SK-N-SH (cell line): ENCODE results near the gene DGCR2. TPM values are rescaled to one million over a fixed set of nuclear protein-coding genes. Genes with fewer than 3 reads are reported as not detected.

Experiments
- CTCF ChIA-PET: fragments of 300-600, 350-600 bp; formaldehyde crosslinking; extraction: SDS; loops from one replicate; lab custom pipeline; 2021; lab: Yijun Ruan, JAX
- POLR2A ChIA-PET: fragments of 350-600 bp; sonication (Branson Sonifier 250); formaldehyde crosslinking; extraction: SDS; loops from one replicate; lab custom pipeline; 2020; ENCODE audit warnings: antibody characterized with exemption, inconsistent platforms; lab: Yijun Ruan, JAX
- DNase-seq: peaks from one replicate; pipeline ENCODE4 v3.0.0; 2012
- H2AFZ ChIP-seq: fragments of 200-600 bp; sonication (generic); 2 replicates; pipeline ENCODE4 v1.8.1; 2016; ENCODE audit warnings: antibody characterized with exemption, mild to moderate bottlenecking, low read depth
- H3F3A ChIP-seq: fragments of 200-600 bp; sonication (generic); replicated peaks from 2 replicates; pipeline ENCODE3; 2016; ENCODE audit warnings: antibody characterized with exemption, mild to moderate bottlenecking; ENCODE audit not compliant: insufficient read depth
- H3K27ac ChIP-seq, 2 experiments: fragments of 200-500 bp in 1 of 2; fragments of 200-600 bp in 1 of 2; sonication (Bioruptor generic) in 1 of 2; sonication (generic), shearing (Covaris generic) in 1 of 2; 2 replicates each; pipeline versions ENCODE4 v1.5.1 to v1.6.1; 2014 to 2016; ENCODE audit warnings: low read depth in 2 of 2, inconsistent platforms in 1 of 2, low read length in 1 of 2, mild to moderate bottlenecking in 1 of 2, mixed read lengths in 1 of 2
- H3K27me3 ChIP-seq: fragments of 200-600 bp; sonication (generic), shearing (Covaris generic); 2 replicates; pipeline ENCODE4 v1.6.1; 2016; ENCODE audit warnings: mixed run types; ENCODE audit not compliant: insufficient read depth
- H3K36me3 ChIP-seq, 2 experiments: fragments of 200-500 bp in 1 of 2; fragments of 200-600 bp in 1 of 2; sonication (Bioruptor generic) in 1 of 2; sonication (generic) in 1 of 2; replicated peaks in 1 of 2; 2 replicates each; pipeline versions ENCODE3 to v1.5.1; 2014 to 2016; ENCODE audit warnings: low read length in 1 of 2, mild to moderate bottlenecking in 1 of 2; ENCODE audit not compliant: insufficient read depth in 2 of 2, control insufficient read depth in 1 of 2
- H3K4me1 ChIP-seq, 2 experiments: fragments of 200-500 bp in 1 of 2; fragments of 200-600 bp in 1 of 2; sonication (Bioruptor generic) in 1 of 2; sonication (generic), shearing (Covaris generic) in 1 of 2; 2 replicates each; pipeline versions ENCODE4 v1.5.1 to v1.6.1; 2014 to 2016; ENCODE audit warnings: low read depth in 1 of 2, low read length in 1 of 2, mixed run types in 1 of 2; ENCODE audit not compliant: insufficient read depth in 2 of 2, control insufficient read depth in 1 of 2
- H3K4me2 ChIP-seq: fragments of 200-600 bp; sonication (generic), shearing (Covaris generic); 2 replicates; pipeline ENCODE4 v1.6.1; 2017; ENCODE audit warnings: mixed run types
- H3K4me3 ChIP-seq, 2 experiments: fragments of 200-500 bp in 1 of 2; fragments of 200-600 bp in 1 of 2; sonication (Bioruptor generic) in 1 of 2; sonication (generic), shearing (Covaris generic) in 1 of 2; 2 replicates each; pipeline versions ENCODE4 v1.5.1 to v1.8.1; 2014 to 2016; ENCODE audit warnings: low read depth in 2 of 2, inconsistent platforms in 1 of 2, low read length in 1 of 2, mild to moderate bottlenecking in 1 of 2, mixed read lengths in 1 of 2, moderate library complexity in 1 of 2
- H3K79me2 ChIP-seq: fragments of 200-600 bp; sonication (generic); 2 replicates; pipeline ENCODE4 v1.8.1; 2017; ENCODE audit warnings: mild to moderate bottlenecking; ENCODE audit not compliant: insufficient read depth
- H3K9ac ChIP-seq: fragments of 200-600 bp; sonication (generic); 2 replicates; pipeline ENCODE4 v1.6.1; 2017; ENCODE audit warnings: mixed run types
- H3K9me2 ChIP-seq: fragments of 200-600 bp; sonication (generic); 2 replicates; pipeline ENCODE4 v1.6.1; 2017; ENCODE audit warnings: mixed run types
- H3K9me3 ChIP-seq: fragments of 200-600 bp; sonication (generic); 2 replicates; pipeline ENCODE4 v1.6.1; 2017; ENCODE audit warnings: mixed run types, mild to moderate bottlenecking, moderate library complexity
- H4K20me1 ChIP-seq: fragments of 200-600 bp; sonication (generic); 2 replicates; pipeline ENCODE4 v1.6.1; 2017; ENCODE audit warnings: mild to moderate bottlenecking, mixed run types; ENCODE audit not compliant: insufficient read depth
- EP300 ChIP-seq, 2 experiments: IDR thresholded peaks; 2 replicates each; pipeline versions ENCODE4 v1.4.0 to v1.6.1; 2012; ENCODE audit warnings: borderline replicate concordance in 1 of 2, low read depth in 1 of 2, low read length in 1 of 2
- FOXM1 ChIP-seq: IDR thresholded peaks from 2 replicates; pipeline ENCODE4 v1.4.0; 2012; ENCODE audit warnings: low read depth, mild to moderate bottlenecking
- MEF2A ChIP-seq: IDR thresholded peaks from 2 replicates; pipeline ENCODE4 v1.4.0; 2012; ENCODE audit warnings: low read depth, borderline replicate concordance
- MXI1 ChIP-seq: IDR thresholded peaks from 2 replicates; pipeline ENCODE4 v1.6.1; 2012; ENCODE audit warnings: mild to moderate bottlenecking, low read depth, low read length, improper control_type of control experiment
- POLR2AphosphoS5 ChIP-seq: IDR thresholded peaks from 2 replicates; pipeline ENCODE4 v1.6.1; 2012; ENCODE audit warnings: low read depth, low read length
- RCOR1 ChIP-seq: fragments of 150-350 bp; IDR thresholded peaks from 2 replicates; pipeline ENCODE4 v1.6.1; 2017; ENCODE audit warnings: antibody characterized with exemption, low read length
- WGBS: methylation state at CpG from one replicate; pipeline ENCODE4 v1.1.6; 2017; ENCODE audit warnings: low lambda C conversion rate; 5-methylcytosine and 5-hydroxymethylcytosine counted together
- polyA plus RNA-seq, 3 experiments: library from polyadenylated mRNA; depleted of rRNA; stranded (reverse); fragments of >200 nt; gene quantifications; 2 replicates each; pipeline ENCODE4 v1.2.3, GENCODE V29; 2012
- TF ChIP-seq, protein P1 (sequence below): IDR thresholded peaks from 2 replicates; pipeline ENCODE4 v1.6.1; 2012; ENCODE audit warnings: mild to moderate bottlenecking, low read depth, low read length, moderate library complexity
- TF ChIP-seq, protein P2 (sequence below): fragments of 200-600 bp; sonication (generic); IDR thresholded peaks from 2 replicates; pipeline ENCODE4 v1.6.1; 2017; ENCODE audit warnings: antibody characterized with exemption, mild to moderate bottlenecking, moderate library complexity

Gene DGCR2
- polyA plus RNA-seq, 1 of the 3 experiments (the other 2 are of a cell fraction), result 30.4 TPM

DNA sequence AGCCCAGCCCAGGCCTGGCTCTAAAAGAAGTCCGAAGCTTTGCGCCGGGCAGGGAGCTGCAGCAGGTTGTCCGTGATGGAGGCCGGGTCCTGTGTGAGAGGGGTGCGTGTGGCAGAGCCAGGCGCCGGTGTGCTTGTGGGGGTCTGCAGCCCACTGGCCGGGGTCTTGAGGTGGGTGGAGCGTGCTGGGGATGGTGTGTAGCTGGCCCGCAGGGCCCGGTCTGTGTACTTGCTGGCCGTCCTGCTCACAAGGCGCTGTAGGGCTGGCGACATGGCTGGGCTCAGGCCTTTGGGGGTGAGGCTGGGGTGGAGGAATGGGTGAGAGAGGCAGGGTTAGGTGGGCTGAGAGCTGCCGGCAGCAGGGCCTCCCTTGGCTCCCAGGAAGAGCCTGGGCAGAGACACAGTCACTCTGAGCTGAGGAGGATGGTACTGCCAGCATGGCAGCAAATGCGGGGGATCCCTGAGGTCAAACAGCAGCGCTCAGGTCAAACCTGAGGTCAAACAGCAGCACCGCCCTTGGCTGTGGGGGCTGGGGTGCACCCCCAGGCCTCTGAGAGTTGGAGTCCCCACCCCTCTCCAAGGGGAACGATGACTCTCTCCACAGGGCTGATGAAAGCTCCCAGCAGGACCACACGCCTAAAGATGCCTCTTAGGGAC is 12.1 kb upstream of the DGCR2 start:
- Histone ChIP-seq H3K27ac (no peak overlapping the region), H3K4me2 (no peak overlapping the region), H3K9me3 (no peaks in the 10 kb centered on the region), H3K79me2 (no peaks in the 10 kb centered on the region), H3K36me3 (peaks cover 9 to 55% of the 10 kb centered on the region in 2 experiments), H3K4me1 (no peaks in the 10 kb centered on the region), H3K27me3 (no peaks in the 10 kb centered on the region), H3K9ac (no peak overlapping the region), H4K20me1 (no peaks in the 10 kb centered on the region), H2AFZ (no peak overlapping the region), H3F3A (no peaks in the 10 kb centered on the region), H3K9me2 (no peaks in the 10 kb centered on the region), H3K4me3 (no peak overlapping the region)
- ChIA-PET CTCF (interaction anchor here (0.9 kb wide), 1 partner anchor 11 kb away, joined by 3 read pairs; no protein-coding TSS in a partner anchor), POLR2A (no interaction called here)
- 95% methylated on average over 13 of the region's 21 CpGs for WGBS
- no peak for TF ChIP-seq MXI1
- TF ChIP-seq, protein P1, sequence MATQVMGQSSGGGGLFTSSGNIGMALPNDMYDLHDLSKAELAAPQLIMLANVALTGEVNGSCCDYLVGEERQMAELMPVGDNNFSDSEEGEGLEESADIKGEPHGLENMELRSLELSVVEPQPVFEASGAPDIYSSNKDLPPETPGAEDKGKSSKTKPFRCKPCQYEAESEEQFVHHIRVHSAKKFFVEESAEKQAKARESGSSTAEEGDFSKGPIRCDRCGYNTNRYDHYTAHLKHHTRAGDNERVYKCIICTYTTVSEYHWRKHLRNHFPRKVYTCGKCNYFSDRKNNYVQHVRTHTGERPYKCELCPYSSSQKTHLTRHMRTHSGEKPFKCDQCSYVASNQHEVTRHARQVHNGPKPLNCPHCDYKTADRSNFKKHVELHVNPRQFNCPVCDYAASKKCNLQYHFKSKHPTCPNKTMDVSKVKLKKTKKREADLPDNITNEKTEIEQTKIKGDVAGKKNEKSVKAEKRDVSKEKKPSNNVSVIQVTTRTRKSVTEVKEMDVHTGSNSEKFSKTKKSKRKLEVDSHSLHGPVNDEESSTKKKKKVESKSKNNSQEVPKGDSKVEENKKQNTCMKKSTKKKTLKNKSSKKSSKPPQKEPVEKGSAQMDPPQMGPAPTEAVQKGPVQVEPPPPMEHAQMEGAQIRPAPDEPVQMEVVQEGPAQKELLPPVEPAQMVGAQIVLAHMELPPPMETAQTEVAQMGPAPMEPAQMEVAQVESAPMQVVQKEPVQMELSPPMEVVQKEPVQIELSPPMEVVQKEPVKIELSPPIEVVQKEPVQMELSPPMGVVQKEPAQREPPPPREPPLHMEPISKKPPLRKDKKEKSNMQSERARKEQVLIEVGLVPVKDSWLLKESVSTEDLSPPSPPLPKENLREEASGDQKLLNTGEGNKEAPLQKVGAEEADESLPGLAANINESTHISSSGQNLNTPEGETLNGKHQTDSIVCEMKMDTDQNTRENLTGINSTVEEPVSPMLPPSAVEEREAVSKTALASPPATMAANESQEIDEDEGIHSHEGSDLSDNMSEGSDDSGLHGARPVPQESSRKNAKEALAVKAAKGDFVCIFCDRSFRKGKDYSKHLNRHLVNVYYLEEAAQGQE, result no peak
- no peak for DNase-seq

DNA sequence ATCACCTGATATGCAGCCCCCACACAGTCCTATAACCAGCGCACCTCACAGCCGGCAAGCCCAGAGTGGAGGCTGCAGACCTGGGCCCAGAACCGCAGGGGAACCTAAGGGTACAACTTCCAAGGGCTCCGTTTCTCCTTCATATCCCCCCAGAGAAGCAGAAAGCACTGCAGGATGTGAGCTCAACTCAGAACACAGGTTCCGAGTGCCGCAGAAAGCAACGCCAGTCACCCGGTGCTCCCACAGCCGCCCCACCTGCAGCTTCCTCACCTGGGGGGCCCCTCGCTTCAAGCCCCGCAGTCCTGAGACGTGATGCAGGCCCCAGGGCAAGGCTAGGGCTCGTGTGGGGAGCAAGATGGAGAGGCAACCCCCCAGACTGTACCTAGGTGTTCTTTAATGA is 11.3 kb upstream of the DGCR2 start:
- H3K27me3 ChIP-seq, result no peaks in the 10 kb centered on the region
- no peaks in the 10 kb centered on the region for H3K79me2 ChIP-seq
- no peak overlapping the region for H3K9ac ChIP-seq
- DNase-seq, result no peak
- no peaks in the 10 kb centered on the region for H4K20me1 ChIP-seq
- H3K4me3 ChIP-seq, result no peak overlapping the region
- TF ChIP-seq MEF2A (no peak), RCOR1 (no peak), MXI1 (no peak), EP300 (IDR thresholded peaks at IDR 0.05; ENCODE audit: borderline replicate concordance in 1 of 2, low read depth in 1 of 2, low read length in 1 of 2) (no peak), FOXM1 (no peak), POLR2AphosphoS5 (no peak)
- TF ChIP-seq, protein P2, sequence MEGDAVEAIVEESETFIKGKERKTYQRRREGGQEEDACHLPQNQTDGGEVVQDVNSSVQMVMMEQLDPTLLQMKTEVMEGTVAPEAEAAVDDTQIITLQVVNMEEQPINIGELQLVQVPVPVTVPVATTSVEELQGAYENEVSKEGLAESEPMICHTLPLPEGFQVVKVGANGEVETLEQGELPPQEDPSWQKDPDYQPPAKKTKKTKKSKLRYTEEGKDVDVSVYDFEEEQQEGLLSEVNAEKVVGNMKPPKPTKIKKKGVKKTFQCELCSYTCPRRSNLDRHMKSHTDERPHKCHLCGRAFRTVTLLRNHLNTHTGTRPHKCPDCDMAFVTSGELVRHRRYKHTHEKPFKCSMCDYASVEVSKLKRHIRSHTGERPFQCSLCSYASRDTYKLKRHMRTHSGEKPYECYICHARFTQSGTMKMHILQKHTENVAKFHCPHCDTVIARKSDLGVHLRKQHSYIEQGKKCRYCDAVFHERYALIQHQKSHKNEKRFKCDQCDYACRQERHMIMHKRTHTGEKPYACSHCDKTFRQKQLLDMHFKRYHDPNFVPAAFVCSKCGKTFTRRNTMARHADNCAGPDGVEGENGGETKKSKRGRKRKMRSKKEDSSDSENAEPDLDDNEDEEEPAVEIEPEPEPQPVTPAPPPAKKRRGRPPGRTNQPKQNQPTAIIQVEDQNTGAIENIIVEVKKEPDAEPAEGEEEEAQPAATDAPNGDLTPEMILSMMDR, result no peak
- no peaks in the 10 kb centered on the region for H3K9me3 ChIP-seq
- no peak overlapping the region for H2AFZ ChIP-seq
- 100% methylated on average over 1 of the region's 13 CpGs for WGBS
- H3K27ac ChIP-seq, result no peak overlapping the region
- H3K36me3 ChIP-seq, result peaks cover 4 to 47% of the 10 kb centered on the region in 2 experiments
- H3K4me1 ChIP-seq, result no peaks in the 10 kb centered on the region
- ChIA-PET CTCF (interaction anchor here (0.8 to 0.9 kb wide), 2 partner anchors 11 kb away, joined by 3 read pairs; partner anchors contain the start of gene ESS2), POLR2A (no interaction called here)
- no peak overlapping the region for H3K4me2 ChIP-seq
- no peaks in the 10 kb centered on the region for H3F3A ChIP-seq
- H3K9me2 ChIP-seq, result no peaks in the 10 kb centered on the region
